ENCODE measurements around the gene THAP11. TPM values are rescaled to one million over a fixed set of nuclear protein-coding genes. Genes with fewer than 3 reads are reported as not detected.
"Not testable (repeated sequence)": the region's sequence is repeated elsewhere in the genome, so short reads cannot be mapped to it uniquely, and the experiment has no call there.

The THAP11 gene
- polyA plus RNA-seq, 1 of the 3 experiments (the other 2 are of a cell fraction), result 34.8 TPM

GRCh38 chr16:67862623-67863583, 20.8 kb downstream of the THAP11 start:
- Histone ChIP-seq H3K79me2 (ENCODE audit: insufficient read depth) (peaks cover 100% of the 10 kb centered on the region), H2AFZ (ENCODE audit: low read depth) (no peak overlapping the region), H3K27me3 (ENCODE audit: insufficient read depth) (no peaks in the 10 kb centered on the region), H3K4me3 (ENCODE audit: low read depth in 2 of 2, low read length in 1 of 2) (no peak overlapping the region), H3F3A (replicated peaks; ENCODE audit: insufficient read depth) (peaks cover 8% of the 10 kb centered on the region), H3K4me2 (peak overlapping the region; percentile 39; the same call in 1 of the 2 replicates), H3K36me3 (replicated peaks in 1 of 2; ENCODE audit: control insufficient read depth in 1 of 2, insufficient read depth in 2 of 2, low read length in 1 of 2) (peaks cover 32 to 41% of the 10 kb centered on the region in 2 experiments), H3K9me3 (no peaks in the 10 kb centered on the region), H3K9ac (no peak overlapping the region), H4K20me1 (ENCODE audit: insufficient read depth) (peaks cover 86% of the 10 kb centered on the region), H3K9me2 (no peaks in the 10 kb centered on the region), H3K4me1 (ENCODE audit: control insufficient read depth in 1 of 2, insufficient read depth in 2 of 2, low read depth in 1 of 2, low read length in 1 of 2) (peaks cover 2 to 8% of the 10 kb centered on the region in 2 experiments; a peak in 2 of 4 replicates), H3K27ac (ENCODE audit: low read depth in 2 of 2, low read length in 1 of 2) (peak overlapping the region in 1 of 2 experiments; percentile 47; a peak in 2 of 4 replicates)
- no peak for DNase-seq
- TF ChIP-seq POLR2AphosphoS5 (IDR thresholded peaks at IDR 0.05; ENCODE audit: low read depth, low read length) (no peak), RCOR1 (IDR thresholded peaks at IDR 0.05; ENCODE audit: low read length) (no peak), CHD2 (IDR thresholded peaks at IDR 0.05; ENCODE audit: low read length, partially characterized antibody) (no peak), REST (IDR thresholded peaks at IDR 0.05; ENCODE audit: low read depth, low read length) (no peak), ZBTB33 (IDR thresholded peaks at IDR 0.05; ENCODE audit: borderline replicate concordance, low read depth) (no peak), ELF1 (IDR thresholded peaks at IDR 0.05) (no peak), SIN3A (IDR thresholded peaks at IDR 0.05; ENCODE audit: borderline replicate concordance, low read depth, low read length) (no peak), EZH2phosphoT487 (IDR thresholded peaks at IDR 0.05; ENCODE audit: borderline replicate concordance, low read depth) (no peak), JUND (IDR thresholded peaks at IDR 0.05) (no peak)
- WGBS (ENCODE audit: low lambda C conversion rate), result 88% methylated on average over 9 of the region's 11 CpGs
- POLR2A ChIA-PET, result interaction anchor here (0.8 kb wide), 1 partner anchor 15 kb away, joined by 3 read pairs; no protein-coding TSS in a partner anchor
- CTCF ChIA-PET, result interaction anchor here (0.6 to 4.5 kb wide), 6 partner anchors 16 to 342 kb away, joined by 3 to 26 read pairs (median 4); partner anchors contain the start of genes CENPT and NUTF2

GRCh38 chr16:67864044-67864443, 21.9 kb downstream of the THAP11 start:
- 95% methylated on average over 6 of the region's 6 CpGs for WGBS (ENCODE audit: low lambda C conversion rate)
- not testable (repeated sequence) for H3K27me3 ChIP-seq (ENCODE audit: insufficient read depth); H3K4me2 ChIP-seq; H3K9me2 ChIP-seq; H2AFZ ChIP-seq (ENCODE audit: low read depth); DNase-seq; H3K4me3 ChIP-seq (ENCODE audit: low read depth in 2 of 2, low read length in 1 of 2); H3K9ac ChIP-seq; H3K9me3 ChIP-seq; H3K27ac ChIP-seq (ENCODE audit: low read depth in 2 of 2, low read length in 1 of 2); H3K4me1 ChIP-seq (ENCODE audit: control insufficient read depth in 1 of 2, insufficient read depth in 2 of 2, low read depth in 1 of 2, low read length in 1 of 2); H3F3A ChIP-seq (replicated peaks; ENCODE audit: insufficient read depth)
- Histone ChIP-seq H4K20me1 (ENCODE audit: insufficient read depth) (peaks cover 77% of the 10 kb centered on the region), H3K79me2 (ENCODE audit: insufficient read depth) (peaks cover 91% of the 10 kb centered on the region), H3K36me3 (replicated peaks in 1 of 2; ENCODE audit: control insufficient read depth in 1 of 2, insufficient read depth in 2 of 2, low read length in 1 of 2) (peaks cover 42 to 46% of the 10 kb centered on the region in 2 experiments)
- POLR2A ChIA-PET, result interaction anchor here (0.8 kb wide), 1 partner anchor 16 kb away, joined by 3 read pairs; no protein-coding TSS in a partner anchor
- CTCF ChIA-PET, result interaction anchor here (3.9 kb wide), 1 partner anchor 47 kb away, joined by 26 read pairs; no protein-coding TSS in a partner anchor
